MM.1S (cell line): ENCODE results near the gene PPM1E.

ENCODE experiments used
- DNase-seq: peaks from one replicate; pipeline ENCODE4 v3.0.0-alpha.2; 2015
- H2AFZ ChIP-seq: fragments of 300-600 bp; sonication (generic); 2 replicates; pipeline ENCODE4 v1.6.0; 2016; ENCODE audit warnings: antibody characterized with exemption, low read length
- H3F3A ChIP-seq: fragments of 300-600 bp; sonication (generic); 2 replicates; pipeline ENCODE4 v1.6.1; 2016; ENCODE audit warnings: mild to moderate bottlenecking, antibody characterized with exemption, low read length, moderate library complexity, mixed read lengths; ENCODE audit not compliant: insufficient read depth
- H3K27ac ChIP-seq: fragments of 300-600 bp; sonication (generic); 2 replicates; pipeline ENCODE4 v1.5.1; 2016; ENCODE audit warnings: mild to moderate bottlenecking, low read length
- H3K27me3 ChIP-seq: fragments of 300-600 bp; sonication (generic); replicated peaks from 2 replicates; pipeline ENCODE4 v1.6.0; 2016; ENCODE audit warnings: low read length; ENCODE audit not compliant: insufficient read depth
- H3K36me3 ChIP-seq: fragments of 300-600 bp; sonication (generic); replicated peaks from 2 replicates; pipeline ENCODE4 v1.6.1; 2016; ENCODE audit warnings: mild to moderate bottlenecking, low read length, mixed read lengths; ENCODE audit not compliant: insufficient read depth
- H3K4me1 ChIP-seq: fragments of 300-600 bp; sonication (generic); 2 replicates; pipeline ENCODE4 v1.6.1; 2016; ENCODE audit warnings: low read length, mixed read lengths
- H3K4me2 ChIP-seq: fragments of 300-600 bp; sonication (generic); 2 replicates; pipeline ENCODE4 v1.6.0; 2016; ENCODE audit warnings: low read depth, low read length
- H3K4me3 ChIP-seq: fragments of 300-600 bp; sonication (generic); 2 replicates; pipeline ENCODE4 v1.5.1; 2016; ENCODE audit warnings: low read length, mixed read lengths
- H3K79me2 ChIP-seq: fragments of 300-600 bp; sonication (generic); 2 replicates; pipeline ENCODE4 v1.6.1; 2016; ENCODE audit warnings: mixed run types, low read length, mixed read lengths
- H3K9ac ChIP-seq: fragments of 300-600 bp; sonication (generic); 2 replicates; pipeline ENCODE4 v1.6.1; 2016; ENCODE audit warnings: low read length, mixed read lengths
- H3K9me2 ChIP-seq: fragments of 300-600 bp; sonication (generic); replicated peaks from 2 replicates; pipeline ENCODE4 v1.6.1; 2016; ENCODE audit warnings: mild to moderate bottlenecking, low read length, mixed read lengths; ENCODE audit not compliant: insufficient read depth
- H3K9me3 ChIP-seq: fragments of 300-600 bp; sonication (generic); replicated peaks from 2 replicates; pipeline ENCODE4 v1.6.1; 2016; ENCODE audit warnings: mild to moderate bottlenecking, low read length, mixed read lengths; ENCODE audit not compliant: insufficient read depth
- H4K20me1 ChIP-seq: fragments of 300-600 bp; sonication (generic); 2 replicates; pipeline ENCODE4 v1.6.1; 2016; ENCODE audit warnings: mild to moderate bottlenecking, low read length, moderate library complexity, mixed read lengths; ENCODE audit not compliant: insufficient read depth
- EZH2 ChIP-seq: fragments of 300-600 bp; sonication (generic); optimal IDR thresholded peaks from 2 replicates; pipeline ENCODE3; 2017; ENCODE audit warnings: low read depth, mild to moderate bottlenecking, antibody characterized with exemption, low read length, mixed read lengths
- EZH2phosphoT487 ChIP-seq: fragments of 300-600 bp; sonication (generic); IDR thresholded peaks from 2 replicates; pipeline ENCODE4 v1.6.1; 2018; ENCODE audit warnings: antibody characterized with exemption, low read length
- TF ChIP-seq, protein P1 (sequence below): fragments of 300-600 bp; sonication (generic); IDR thresholded peaks from 2 replicates; pipeline ENCODE4 v1.5.1; 2016; ENCODE audit warnings: antibody characterized with exemption, low read length, mixed read lengths

PPM1E gene

DNA sequence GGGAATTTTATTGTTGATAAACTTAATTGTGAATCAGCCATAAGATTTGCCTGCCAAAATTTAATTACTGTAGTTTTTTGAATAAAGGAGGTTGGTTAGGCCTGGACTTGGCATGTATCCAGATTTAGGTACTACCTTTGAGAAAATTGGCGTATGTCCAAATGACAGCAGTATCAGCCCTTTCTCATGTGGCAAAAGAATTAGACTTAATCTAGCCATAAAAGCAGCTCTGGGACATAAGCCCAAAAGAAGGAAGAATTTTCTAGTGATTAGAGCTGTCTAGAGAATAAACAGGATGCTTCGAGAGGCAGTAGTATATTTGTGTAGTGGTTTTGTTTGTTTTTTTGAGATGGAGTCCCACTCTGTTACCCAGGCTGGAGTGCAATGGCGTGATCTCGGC is 27.7 kb downstream of the PPM1E start:
- H2AFZ ChIP-seq, result no peak overlapping the region
- H3F3A ChIP-seq, result no peaks in the 10 kb centered on the region
- no peaks in the 10 kb centered on the region for H3K9me2 ChIP-seq

DNA sequence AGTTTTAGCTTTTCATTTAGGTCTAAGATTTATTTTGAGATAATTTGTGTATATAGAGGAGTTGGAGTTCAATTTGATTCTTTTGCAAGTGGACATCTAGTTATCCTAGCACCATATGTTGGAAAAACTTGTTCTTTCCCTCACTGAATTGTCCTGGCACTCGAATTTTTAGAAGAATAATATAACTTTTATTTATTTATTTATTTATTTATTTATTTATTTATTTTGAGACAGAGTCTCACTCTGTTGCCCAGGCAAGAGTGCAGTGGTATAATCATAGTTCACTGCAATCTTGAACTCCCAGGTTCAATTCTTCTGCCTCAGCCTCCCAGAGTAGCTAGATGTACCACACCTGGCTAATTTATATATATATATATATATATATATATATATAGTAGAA is 29.4 kb downstream of the PPM1E start:
- Histone ChIP-seq H3K27ac (no peak overlapping the region), H3K9ac (no peak overlapping the region), H3K79me2 (no peaks in the 10 kb centered on the region), H3K4me2 (no peak overlapping the region), H2AFZ (no peak overlapping the region), H4K20me1 (no peaks in the 10 kb centered on the region), H3K4me3 (no peak overlapping the region), H3K4me1 (no peaks in the 10 kb centered on the region), H3K27me3 (no peaks in the 10 kb centered on the region), H3F3A (no peaks in the 10 kb centered on the region), H3K36me3 (no peaks in the 10 kb centered on the region), H3K9me2 (no peaks in the 10 kb centered on the region), H3K9me3 (no peaks in the 10 kb centered on the region)
- TF ChIP-seq EZH2 (no peak), EZH2phosphoT487 (no peak)
- TF ChIP-seq, protein P1, sequence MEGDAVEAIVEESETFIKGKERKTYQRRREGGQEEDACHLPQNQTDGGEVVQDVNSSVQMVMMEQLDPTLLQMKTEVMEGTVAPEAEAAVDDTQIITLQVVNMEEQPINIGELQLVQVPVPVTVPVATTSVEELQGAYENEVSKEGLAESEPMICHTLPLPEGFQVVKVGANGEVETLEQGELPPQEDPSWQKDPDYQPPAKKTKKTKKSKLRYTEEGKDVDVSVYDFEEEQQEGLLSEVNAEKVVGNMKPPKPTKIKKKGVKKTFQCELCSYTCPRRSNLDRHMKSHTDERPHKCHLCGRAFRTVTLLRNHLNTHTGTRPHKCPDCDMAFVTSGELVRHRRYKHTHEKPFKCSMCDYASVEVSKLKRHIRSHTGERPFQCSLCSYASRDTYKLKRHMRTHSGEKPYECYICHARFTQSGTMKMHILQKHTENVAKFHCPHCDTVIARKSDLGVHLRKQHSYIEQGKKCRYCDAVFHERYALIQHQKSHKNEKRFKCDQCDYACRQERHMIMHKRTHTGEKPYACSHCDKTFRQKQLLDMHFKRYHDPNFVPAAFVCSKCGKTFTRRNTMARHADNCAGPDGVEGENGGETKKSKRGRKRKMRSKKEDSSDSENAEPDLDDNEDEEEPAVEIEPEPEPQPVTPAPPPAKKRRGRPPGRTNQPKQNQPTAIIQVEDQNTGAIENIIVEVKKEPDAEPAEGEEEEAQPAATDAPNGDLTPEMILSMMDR, result no peak
- DNase-seq, result no peak

More for the DNA sequence above, 27.7 kb downstream of the PPM1E start:
- Histone ChIP-seq H3K4me2 (no peak overlapping the region), H3K4me1 (no peaks in the 10 kb centered on the region), H3K9ac (no peak overlapping the region), H3K79me2 (no peaks in the 10 kb centered on the region), H3K9me3 (no peaks in the 10 kb centered on the region), H4K20me1 (no peaks in the 10 kb centered on the region), H3K4me3 (no peak overlapping the region), H3K36me3 (no peaks in the 10 kb centered on the region), H3K27me3 (no peaks in the 10 kb centered on the region), H3K27ac (no peak overlapping the region)
- TF ChIP-seq, protein P1, result no peak
- no peak for TF ChIP-seq EZH2phosphoT487
- no peak for TF ChIP-seq EZH2
- no peak for DNase-seq

DNA sequence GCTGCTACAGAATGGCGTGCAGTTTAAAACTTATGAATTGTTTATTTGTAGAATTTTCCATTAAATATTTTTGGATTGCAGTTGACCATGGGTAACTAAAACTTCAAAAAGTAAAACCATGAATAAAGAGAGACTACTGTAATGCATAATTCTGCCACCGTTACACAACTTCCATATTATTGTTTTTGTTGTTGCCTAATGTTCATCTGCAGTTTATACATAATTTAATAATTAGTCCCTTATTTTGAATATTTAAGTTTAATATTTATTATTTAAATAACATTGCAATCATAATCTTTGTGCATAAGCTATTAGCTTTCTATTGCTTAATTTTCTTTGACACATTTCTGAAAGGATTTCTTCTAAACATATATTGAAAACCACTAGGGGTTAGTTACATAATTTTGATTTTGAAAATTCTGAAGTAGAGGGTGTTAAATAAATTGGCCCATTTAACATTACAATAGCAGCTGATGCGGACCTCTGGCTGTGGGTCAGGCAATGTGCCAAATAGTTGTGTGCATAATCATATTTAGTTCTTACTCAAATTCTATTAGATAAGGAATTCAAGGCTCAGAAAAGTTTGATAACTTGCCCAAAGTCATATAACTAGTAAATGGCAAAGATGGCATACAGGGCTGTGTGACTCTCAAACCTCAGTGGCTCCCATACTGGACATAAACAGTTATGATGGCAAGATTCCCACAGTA is 31.1 kb downstream of the PPM1E start:
- no peaks in the 10 kb centered on the region for H3K9me2 ChIP-seq
- no peaks in the 10 kb centered on the region for H3K36me3 ChIP-seq
- no peaks in the 10 kb centered on the region for H4K20me1 ChIP-seq
- no peak overlapping the region for H3K4me3 ChIP-seq
- no peaks in the 10 kb centered on the region for H3K27me3 ChIP-seq
- TF ChIP-seq, protein P1, result no peak
- TF ChIP-seq EZH2phosphoT487 (no peak), EZH2 (no peak)
- no peak overlapping the region for H3K27ac ChIP-seq
- no peaks in the 10 kb centered on the region for H3K4me1 ChIP-seq
- H3F3A ChIP-seq, result no peaks in the 10 kb centered on the region
- H3K79me2 ChIP-seq, result no peaks in the 10 kb centered on the region
- H2AFZ ChIP-seq, result no peak overlapping the region
- H3K4me2 ChIP-seq, result no peak overlapping the region
- no peaks in the 10 kb centered on the region for H3K9me3 ChIP-seq
- no peak overlapping the region for H3K9ac ChIP-seq
- DNase-seq, result no peak
